ENCODE measurements around the gene CADPS2. TPM values are rescaled to one million over a fixed set of nuclear protein-coding genes. Genes with fewer than 3 reads are reported as not detected.

The CADPS2 gene
- total RNA-seq, 1 donor from 2014 or later = 4.3 TPM

DNA sequence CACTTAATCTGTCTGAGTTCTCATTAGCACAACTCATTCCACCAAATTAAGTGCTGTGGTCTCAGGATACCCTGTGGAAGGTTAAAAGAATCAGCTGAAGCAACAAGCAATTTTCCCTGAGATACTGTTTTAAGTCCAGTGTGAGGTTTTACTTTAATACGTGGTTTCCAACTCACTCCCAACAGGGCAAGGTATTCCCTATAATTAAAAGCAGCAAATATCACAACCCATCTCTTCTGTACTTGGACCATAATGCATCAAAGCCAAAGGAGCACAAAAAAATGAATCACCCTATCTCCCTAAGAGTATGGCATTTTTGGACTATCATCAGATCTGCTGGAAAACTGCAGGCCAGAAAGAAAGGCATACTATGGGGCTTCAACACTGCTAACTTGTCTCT lies 4.9 kb downstream of the CADPS2 start:
- DNase-seq (ENCODE audit: low spot score, unreplicated experiment) = no peak
- Mint-ChIP-seq H3K36me3 (ENCODE audit: insufficient read depth) (no peaks in the 10 kb centered on the region), H3K4me1 (ENCODE audit: low read depth) (peaks cover 9% of the 10 kb centered on the region), H3K4me3 (ENCODE audit: low read depth) (no peak overlapping the region), H3K9me3 (ENCODE audit: low read depth) (no peaks in the 10 kb centered on the region), H3K27ac (no peak overlapping the region), H3K27me3 (peaks cover 18% of the 10 kb centered on the region)
- TF ChIP-seq, protein P1, sequence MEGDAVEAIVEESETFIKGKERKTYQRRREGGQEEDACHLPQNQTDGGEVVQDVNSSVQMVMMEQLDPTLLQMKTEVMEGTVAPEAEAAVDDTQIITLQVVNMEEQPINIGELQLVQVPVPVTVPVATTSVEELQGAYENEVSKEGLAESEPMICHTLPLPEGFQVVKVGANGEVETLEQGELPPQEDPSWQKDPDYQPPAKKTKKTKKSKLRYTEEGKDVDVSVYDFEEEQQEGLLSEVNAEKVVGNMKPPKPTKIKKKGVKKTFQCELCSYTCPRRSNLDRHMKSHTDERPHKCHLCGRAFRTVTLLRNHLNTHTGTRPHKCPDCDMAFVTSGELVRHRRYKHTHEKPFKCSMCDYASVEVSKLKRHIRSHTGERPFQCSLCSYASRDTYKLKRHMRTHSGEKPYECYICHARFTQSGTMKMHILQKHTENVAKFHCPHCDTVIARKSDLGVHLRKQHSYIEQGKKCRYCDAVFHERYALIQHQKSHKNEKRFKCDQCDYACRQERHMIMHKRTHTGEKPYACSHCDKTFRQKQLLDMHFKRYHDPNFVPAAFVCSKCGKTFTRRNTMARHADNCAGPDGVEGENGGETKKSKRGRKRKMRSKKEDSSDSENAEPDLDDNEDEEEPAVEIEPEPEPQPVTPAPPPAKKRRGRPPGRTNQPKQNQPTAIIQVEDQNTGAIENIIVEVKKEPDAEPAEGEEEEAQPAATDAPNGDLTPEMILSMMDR (IDR thresholded peaks at IDR 0.05; ENCODE audit: unreplicated experiment) = no peak

DNA sequence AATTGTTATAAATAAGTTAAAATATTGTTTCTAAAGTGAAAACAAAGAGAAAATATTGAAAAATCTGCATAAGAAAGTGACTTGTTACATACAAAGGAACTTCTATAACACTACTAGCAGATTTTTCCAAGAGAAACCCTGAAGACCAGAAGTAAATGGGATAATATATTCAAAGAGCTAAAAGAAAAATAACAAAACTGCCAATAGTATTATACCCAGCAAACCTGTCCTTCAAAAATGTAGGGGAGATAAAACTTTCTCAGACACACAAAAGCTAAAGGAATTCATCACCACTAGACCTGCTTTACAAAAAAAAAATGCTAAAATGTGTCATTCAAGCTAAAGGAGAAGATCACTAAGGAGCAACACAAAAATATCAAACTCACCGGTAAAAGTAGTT lies 17.0 kb downstream of the CADPS2 start:
- Mint-ChIP-seq H3K4me1 (ENCODE audit: low read depth) (peaks cover 7% of the 10 kb centered on the region), H3K36me3 (ENCODE audit: insufficient read depth) (peaks cover 3% of the 10 kb centered on the region), H3K27me3 (no peaks in the 10 kb centered on the region), H3K4me3 (ENCODE audit: low read depth) (no peak overlapping the region), H3K9me3 (ENCODE audit: low read depth) (peaks cover 37% of the 10 kb centered on the region), H3K27ac (no peak overlapping the region)
- TF ChIP-seq, protein P1 (IDR thresholded peaks at IDR 0.05; ENCODE audit: unreplicated experiment) = no peak
- DNase-seq (ENCODE audit: low spot score, unreplicated experiment) = no peak

DNA sequence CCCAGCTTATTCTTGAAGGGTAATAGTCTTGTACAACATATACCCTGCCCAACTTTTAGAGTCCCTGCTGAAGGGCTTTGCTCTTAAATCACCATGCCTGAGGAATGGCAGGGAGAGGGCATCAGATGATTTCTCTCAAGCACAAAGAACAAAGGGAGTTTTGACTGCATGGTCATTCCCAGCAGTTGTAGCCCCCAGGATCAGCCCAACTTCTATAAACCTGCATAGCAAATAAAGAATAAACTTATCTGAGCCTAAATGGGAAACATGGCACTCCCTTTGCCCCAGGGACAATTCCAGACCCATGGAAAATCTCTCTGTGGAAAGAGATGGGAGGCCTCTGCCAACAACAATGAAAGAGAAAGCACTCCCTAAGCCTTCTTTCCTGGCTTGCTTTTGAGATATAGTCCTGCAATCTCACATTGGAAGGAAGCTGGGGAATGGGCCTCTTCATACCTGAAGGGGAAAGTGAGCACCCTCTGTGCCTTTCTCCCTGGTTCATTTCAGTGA lies 18.7 kb downstream of the CADPS2 start:
- TF ChIP-seq, protein P1 (IDR thresholded peaks at IDR 0.05; ENCODE audit: unreplicated experiment) = no peak
- peaks cover 28% of the 10 kb centered on the region for H3K9me3 Mint-ChIP-seq (ENCODE audit: low read depth)
- DNase-seq (ENCODE audit: low spot score, unreplicated experiment) = no peak
- peaks cover 9% of the 10 kb centered on the region for H3K4me1 Mint-ChIP-seq (ENCODE audit: low read depth)
- H3K4me3 Mint-ChIP-seq (ENCODE audit: low read depth) = no peak overlapping the region
- peaks cover 3% of the 10 kb centered on the region for H3K36me3 Mint-ChIP-seq (ENCODE audit: insufficient read depth)
- H3K27ac Mint-ChIP-seq = no peak overlapping the region
- no peaks in the 10 kb centered on the region for H3K27me3 Mint-ChIP-seq

DNA sequence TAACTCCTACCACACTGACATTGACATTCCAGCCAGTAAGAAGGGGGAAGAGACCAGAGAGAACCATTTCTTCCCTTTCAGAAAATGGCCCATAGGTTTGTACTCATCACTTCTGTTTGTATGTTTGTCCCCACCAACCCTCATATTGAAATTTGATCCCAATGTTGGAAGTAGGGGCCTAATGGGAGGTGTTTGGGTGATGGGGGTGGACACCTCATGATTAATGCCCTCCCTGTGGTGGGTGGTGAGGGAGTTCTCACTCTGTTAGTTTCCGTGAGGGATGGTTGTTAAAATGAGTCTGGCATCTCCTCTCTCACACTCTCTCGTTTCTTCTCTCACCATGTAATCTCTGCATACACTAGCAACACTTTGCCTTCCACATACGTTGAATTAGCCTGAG lies 21.4 kb downstream of the CADPS2 start:
- TF ChIP-seq, protein P1 (IDR thresholded peaks at IDR 0.05; ENCODE audit: unreplicated experiment) = no peak
- H3K9me3 Mint-ChIP-seq (ENCODE audit: low read depth) = peaks cover 14% of the 10 kb centered on the region
- peaks cover 9% of the 10 kb centered on the region for H3K4me1 Mint-ChIP-seq (ENCODE audit: low read depth)
- H3K27ac Mint-ChIP-seq = no peak overlapping the region
- no peaks in the 10 kb centered on the region for H3K27me3 Mint-ChIP-seq
- H3K36me3 Mint-ChIP-seq (ENCODE audit: insufficient read depth) = peaks cover 3% of the 10 kb centered on the region
- no peak overlapping the region for H3K4me3 Mint-ChIP-seq (ENCODE audit: low read depth)
- DNase-seq (ENCODE audit: low spot score, unreplicated experiment) = no peak

DNA sequence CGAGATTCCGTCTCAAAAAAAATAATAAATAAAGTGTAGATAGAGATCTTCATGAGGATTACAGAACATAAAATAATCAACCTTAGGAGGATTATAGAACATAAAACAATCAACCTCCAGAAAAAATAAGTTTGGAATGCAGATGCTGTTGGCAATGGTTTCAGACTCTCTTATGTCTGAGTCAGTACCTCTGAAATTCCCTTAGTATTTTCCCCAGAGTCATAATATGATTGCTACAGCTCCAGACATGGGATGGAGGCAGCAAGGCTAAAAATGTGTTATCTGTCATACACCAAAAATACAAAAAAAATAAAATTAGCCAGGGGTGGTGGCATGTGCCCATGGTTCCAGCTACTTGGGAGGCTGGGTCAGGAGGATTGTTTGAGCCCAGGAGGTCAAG lies 22.2 kb downstream of the CADPS2 start:
- Mint-ChIP-seq H3K27ac (no peak overlapping the region), H3K36me3 (ENCODE audit: insufficient read depth) (no peaks in the 10 kb centered on the region), H3K9me3 (ENCODE audit: low read depth) (peaks cover 7% of the 10 kb centered on the region), H3K4me3 (ENCODE audit: low read depth) (no peak overlapping the region), H3K27me3 (no peaks in the 10 kb centered on the region), H3K4me1 (ENCODE audit: low read depth) (peaks cover 9% of the 10 kb centered on the region)
- TF ChIP-seq, protein P1 (IDR thresholded peaks at IDR 0.05; ENCODE audit: unreplicated experiment) = no peak
- no peak for DNase-seq (ENCODE audit: low spot score, unreplicated experiment)

All from progenitor cell of endocrine pancreas (in vitro differentiated cells).